Measurements from ENCODE around the gene CCNJ. TPM values are rescaled to one million over a fixed set of nuclear protein-coding genes. Genes with fewer than 3 reads are reported as not detected.

Gene CCNJ
- total RNA-seq, 2 experiments from 2014 or later: 6.9 to 8.0 TPM

- H3K36me3 ChIP-seq (ENCODE audit: insufficient read depth, low read length): peaks cover 3% of the 10 kb centered on the region
- H3K4me1 ChIP-seq (ENCODE audit: insufficient read depth, low read length): peaks cover 21% of the 10 kb centered on the region
- no peak for ATAC-seq (ENCODE audit: poor library complexity)
- no peak overlapping the region for H3K27ac ChIP-seq (ENCODE audit: low read depth in 1 of 2, low read length in 2 of 2)
- Mint-ChIP-seq H3K27me3 (peaks cover 20% of the 10 kb centered on the region), H3K4me1 (ENCODE audit: low read depth) (peaks cover 33% of the 10 kb centered on the region), H3K4me3 (peak overlapping the region; percentile 42), H3K36me3 (ENCODE audit: low read depth) (peaks cover 4% of the 10 kb centered on the region), H3K27ac (no peak overlapping the region), H3K9me3 (no peaks in the 10 kb centered on the region)
- TF ChIP-seq, protein P1, sequence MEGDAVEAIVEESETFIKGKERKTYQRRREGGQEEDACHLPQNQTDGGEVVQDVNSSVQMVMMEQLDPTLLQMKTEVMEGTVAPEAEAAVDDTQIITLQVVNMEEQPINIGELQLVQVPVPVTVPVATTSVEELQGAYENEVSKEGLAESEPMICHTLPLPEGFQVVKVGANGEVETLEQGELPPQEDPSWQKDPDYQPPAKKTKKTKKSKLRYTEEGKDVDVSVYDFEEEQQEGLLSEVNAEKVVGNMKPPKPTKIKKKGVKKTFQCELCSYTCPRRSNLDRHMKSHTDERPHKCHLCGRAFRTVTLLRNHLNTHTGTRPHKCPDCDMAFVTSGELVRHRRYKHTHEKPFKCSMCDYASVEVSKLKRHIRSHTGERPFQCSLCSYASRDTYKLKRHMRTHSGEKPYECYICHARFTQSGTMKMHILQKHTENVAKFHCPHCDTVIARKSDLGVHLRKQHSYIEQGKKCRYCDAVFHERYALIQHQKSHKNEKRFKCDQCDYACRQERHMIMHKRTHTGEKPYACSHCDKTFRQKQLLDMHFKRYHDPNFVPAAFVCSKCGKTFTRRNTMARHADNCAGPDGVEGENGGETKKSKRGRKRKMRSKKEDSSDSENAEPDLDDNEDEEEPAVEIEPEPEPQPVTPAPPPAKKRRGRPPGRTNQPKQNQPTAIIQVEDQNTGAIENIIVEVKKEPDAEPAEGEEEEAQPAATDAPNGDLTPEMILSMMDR (IDR thresholded peaks at IDR 0.05): no peak
- ChIA-PET POLR2A (no interaction called here), CTCF (interaction anchor here (1.1 kb wide), 1 partner anchor 347 kb away, joined by 3 read pairs; the partner anchor contains the start of gene TCTN3)
- no peak for DNase-seq
- intact Hi-C loops (cut with DNase I, micrococcal nuclease): loop anchor here (5.0 to 10.0 kb wide), 3 partner anchors 254 to 386 kb away; partner anchors contain the start of genes ALDH18A1 (in 1 of the 2) and TCTN3 (in 1 of the 2)
- no peaks in the 10 kb centered on the region for H3K9me3 ChIP-seq (ENCODE audit: control insufficient read depth in 1 of 2, insufficient read depth in 1 of 2, low read length in 2 of 2)
- H3K4me3 ChIP-seq (ENCODE audit: low read length): no peak overlapping the region
- peaks cover 4 to 5% of the 10 kb centered on the region in 2 experiments for H3K27me3 ChIP-seq (ENCODE audit: control insufficient read depth in 1 of 2, insufficient read depth in 2 of 2, low read length in 2 of 2)
Measured at GRCh38 chr10:96041146-96041545, 2.2 kb upstream of the CCNJ start.

DNA sequence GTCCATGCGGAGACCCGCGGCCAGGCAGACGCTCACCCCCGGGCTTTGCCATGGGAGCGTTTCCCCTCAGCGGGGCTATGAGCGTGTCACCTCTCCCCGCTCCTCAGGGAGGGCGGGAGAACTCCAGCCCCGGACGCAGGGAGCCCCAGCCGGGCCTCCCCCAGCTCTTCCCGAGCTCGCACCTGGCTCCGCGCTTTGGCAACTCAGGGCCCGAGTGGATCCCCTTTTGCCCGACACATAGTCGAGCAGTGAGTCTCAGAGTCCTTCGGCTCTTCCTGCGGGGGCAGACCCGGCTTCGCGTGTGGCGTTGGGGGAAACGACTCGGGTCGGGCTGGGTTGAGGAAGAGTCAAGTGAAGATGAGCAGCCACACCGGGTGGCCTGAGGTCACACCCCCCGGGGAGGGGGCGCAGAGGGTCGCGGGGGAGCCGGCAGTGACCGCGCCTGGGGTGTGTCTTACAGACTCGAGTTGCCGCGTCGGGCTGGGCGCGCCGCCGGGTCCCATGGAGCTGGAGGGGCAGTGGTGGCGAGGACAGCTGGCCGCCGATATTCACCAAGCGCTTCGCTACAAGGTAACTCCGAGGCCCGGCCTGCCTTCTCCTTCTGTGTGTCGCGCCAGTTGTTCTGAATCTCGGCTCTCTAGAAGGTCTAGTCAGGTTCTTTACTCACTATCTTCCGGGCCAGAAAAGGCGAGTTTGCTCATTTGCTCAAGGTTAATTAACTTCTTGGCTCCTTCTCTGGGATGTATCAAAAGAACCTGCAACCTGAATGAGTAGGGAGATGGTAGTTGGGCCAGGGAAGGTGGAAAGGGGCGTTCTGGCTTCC, 721 bp downstream of the CCNJ start:
- TF ChIP-seq, protein P1 (IDR thresholded peaks at IDR 0.05): no peak
- Histone ChIP-seq H3K27ac (ENCODE audit: low read depth in 1 of 2, low read length in 2 of 2) (peak overlapping the region; percentile 52 to 59), H3K4me1 (ENCODE audit: insufficient read depth, low read length) (peaks cover 21% of the 10 kb centered on the region), H3K9me3 (ENCODE audit: control insufficient read depth in 1 of 2, insufficient read depth in 1 of 2, low read length in 2 of 2) (no peaks in the 10 kb centered on the region), H3K4me3 (ENCODE audit: low read length) (peak overlapping the region; percentile 98), H3K27me3 (ENCODE audit: control insufficient read depth in 1 of 2, insufficient read depth in 2 of 2, low read length in 2 of 2) (peaks cover 2% of the 10 kb centered on the region in 2 experiments), H3K36me3 (ENCODE audit: insufficient read depth, low read length) (peaks cover 12% of the 10 kb centered on the region)
- H3K4me1 Mint-ChIP-seq (ENCODE audit: low read depth): peaks cover 61% of the 10 kb centered on the region
- ChIA-PET CTCF (interaction anchor here (0.7 kb wide), 1 partner anchor 86 kb away, joined by 3 read pairs; the partner anchor contains the start of gene ZNF518A), POLR2A (interaction anchor here (0.6 to 2.9 kb wide), 3 partner anchors 11 to 86 kb away, joined by 3 to 32 read pairs (median 21); partner anchors contain the start of gene ZNF518A)
- intact Hi-C loops (cut with DNase I, micrococcal nuclease): loop anchor here (1.0 to 10.0 kb wide), 7 partner anchors 46 to 389 kb away; partner anchors contain the start of genes ZNF518A (in 2 of the 2), ALDH18A1 (in 1 of the 2) and TCTN3 (in 1 of the 2)
- ATAC-seq (ENCODE audit: poor library complexity) (peak; percentile 52), DNase-seq (peak; percentile 17 to 68 (median 36))
- H3K36me3 Mint-ChIP-seq (ENCODE audit: low read depth): peaks cover 29% of the 10 kb centered on the region
- no peaks in the 10 kb centered on the region for H3K9me3 Mint-ChIP-seq
- no peaks in the 10 kb centered on the region for H3K27me3 Mint-ChIP-seq
- H3K4me3 Mint-ChIP-seq: peak overlapping the region; percentile 95
- peak overlapping the region; percentile 80 for H3K27ac Mint-ChIP-seq

DNA sequence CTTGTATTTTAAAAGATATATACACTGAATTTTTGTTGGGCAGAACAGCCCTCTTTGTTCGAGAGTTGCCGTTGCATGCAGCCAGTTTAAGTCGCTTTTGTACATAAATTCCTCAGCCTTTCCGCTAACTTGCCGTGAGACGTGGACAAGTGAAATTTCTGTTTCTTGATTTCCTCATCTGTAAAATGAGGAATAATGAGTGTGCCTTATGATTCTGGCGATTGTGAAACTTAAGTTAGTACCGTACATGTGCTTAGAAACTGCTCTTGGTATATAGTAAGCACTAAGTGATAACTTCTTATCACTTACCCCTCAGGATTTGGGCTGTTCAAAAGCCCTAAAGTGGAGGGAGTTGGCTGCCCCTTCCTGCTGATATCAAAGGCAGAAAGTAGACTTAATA, 1.4 kb downstream of the CCNJ start:
- Histone ChIP-seq H3K27ac (ENCODE audit: low read depth in 1 of 2, low read length in 2 of 2) (no peak overlapping the region), H3K4me3 (ENCODE audit: low read length) (peak overlapping the region; percentile 98), H3K27me3 (ENCODE audit: control insufficient read depth in 1 of 2, insufficient read depth in 2 of 2, low read length in 2 of 2) (no peaks in the 10 kb centered on the region), H3K4me1 (ENCODE audit: insufficient read depth, low read length) (peaks cover 21% of the 10 kb centered on the region), H3K9me3 (ENCODE audit: control insufficient read depth in 1 of 2, insufficient read depth in 1 of 2, low read length in 2 of 2) (no peaks in the 10 kb centered on the region), H3K36me3 (ENCODE audit: insufficient read depth, low read length) (peaks cover 12% of the 10 kb centered on the region)
- TF ChIP-seq, protein P1 (IDR thresholded peaks at IDR 0.05): no peak
- ATAC-seq (ENCODE audit: poor library complexity) (no peak), DNase-seq (peak in 3 of 14 experiments; percentile 7 to 39 (median 34))
- Mint-ChIP-seq H3K27ac (peak overlapping the region; percentile 80), H3K36me3 (ENCODE audit: low read depth) (peaks cover 33% of the 10 kb centered on the region), H3K4me3 (peak overlapping the region; percentile 95), H3K4me1 (ENCODE audit: low read depth) (peaks cover 67% of the 10 kb centered on the region), H3K27me3 (no peaks in the 10 kb centered on the region), H3K9me3 (no peaks in the 10 kb centered on the region)
- ChIA-PET POLR2A (interaction anchor here (2.5 to 2.9 kb wide), 2 partner anchors 45 to 85 kb away, joined by 21 to 32 read pairs; partner anchors contain the start of gene ZNF518A), CTCF (interaction anchor here (0.7 kb wide), 1 partner anchor 86 kb away, joined by 3 read pairs; the partner anchor contains the start of gene ZNF518A)
- intact Hi-C loops (cut with DNase I, micrococcal nuclease): loop anchor here (2.0 to 10.0 kb wide), 4 partner anchors 250 to 390 kb away; partner anchors contain the start of genes ALDH18A1 (in 1 of the 2) and TCTN3 (in 1 of the 2)

All from CD4-positive, alpha-beta T cell (primary cell).